Panc1 (cell line): ENCODE measurements around the gene ARID1A. TPM values are rescaled to one million over a fixed set of nuclear protein-coding genes. Genes with fewer than 3 reads are reported as not detected.

Experiments used
- ATAC-seq: fragments of 200-7000 bp; cut with Tn5 transposase; 2 replicates; pipeline ENCODE4 v1.9.1; 2020; ENCODE audit warnings: mild to moderate bottlenecking, moderate library complexity
- BruUV-seq: library from RNA; stranded (reverse); fragments of 400-500 nt; replicated peaks from 2 replicates; lab custom pipeline; 2021; lab: Mats Ljungman, UMichigan
- CTCF ChIA-PET: fragments of 300-600 bp; sonication (Branson Sonifier 250); formaldehyde crosslinking; loops from one replicate; lab custom pipeline; 2022; ENCODE audit warnings: antibody characterized with exemption; lab: Charles Lee
- POLR2A ChIA-PET: fragments of 300-600 bp; sonication (Branson Sonifier 250); formaldehyde crosslinking; loops from one replicate; lab custom pipeline; 2022; ENCODE audit warnings: antibody characterized with exemption; lab: Charles Lee
- DNase-seq: peaks from one replicate; pipeline ENCODE4 v3.0.0-alpha.2; 2010; ENCODE audit warnings: low read depth, low spot score
- H3K27ac ChIP-seq: 2 replicates; pipeline ENCODE4 v1.5.1; 2011; ENCODE audit warnings: mild to moderate bottlenecking, low read length, inconsistent platforms
- H3K27me3 ChIP-seq: fragments of 200-500 bp; sonication (Bioruptor generic); 2 replicates; pipeline ENCODE4 v1.6.0; 2014; ENCODE audit warnings: low read length, inconsistent platforms; ENCODE audit not compliant: control insufficient read depth, insufficient read depth
- H3K36me3 ChIP-seq: fragments of 200-500 bp; sonication (Bioruptor generic); 2 replicates; pipeline ENCODE4 v1.5.1; 2014; ENCODE audit warnings: inconsistent platforms, mild to moderate bottlenecking, low read length, moderate library complexity; ENCODE audit not compliant: control insufficient read depth, insufficient read depth
- H3K4me1 ChIP-seq: 2 replicates; pipeline ENCODE4 v1.5.1; 2011; ENCODE audit warnings: inconsistent platforms, mild to moderate bottlenecking, low read length, moderate library complexity; ENCODE audit not compliant: control insufficient read depth, insufficient read depth
- H3K4me3 ChIP-seq, 2 experiments: 2 replicates each; pipeline ENCODE4 v1.5.1; 2011 to 2012; ENCODE audit warnings: low read depth in 2 of 2, low read length in 2 of 2, mild to moderate bottlenecking in 2 of 2, inconsistent platforms in 1 of 2, moderate library complexity in 1 of 2
- H3K9me3 ChIP-seq: fragments of 200-500 bp; sonication (Bioruptor generic); 2 replicates; pipeline ENCODE4 v1.5.1; 2014; ENCODE audit warnings: low read depth, mild to moderate bottlenecking, inconsistent platforms, low read length, moderate library complexity; ENCODE audit not compliant: control insufficient read depth, insufficient read depth
- POLR2AphosphoS5 ChIP-seq: IDR thresholded peaks from 2 replicates; pipeline ENCODE4 v1.6.1; 2012; ENCODE audit warnings: mild to moderate bottlenecking, low read depth, low read length, moderate library complexity
- SIN3A ChIP-seq: IDR thresholded peaks from 2 replicates; pipeline ENCODE4 v1.6.1; 2012; ENCODE audit warnings: low read depth, mild to moderate bottlenecking, low read length, moderate library complexity, borderline replicate concordance; ENCODE audit not compliant: insufficient read depth
- TCF7L2 ChIP-seq: IDR thresholded peaks from 2 replicates; pipeline ENCODE4 v1.6.1; 2011; ENCODE audit warnings: mild to moderate bottlenecking, low read depth, low read length, inconsistent platforms
- in situ Hi-C: cut with HindIII; loops from 2 replicates; pipeline ENCODE4 v1.10.0; 2016; ENCODE audit warnings: low sequenced_read_pairs, low pct_unique_long_range_greater_than_20kb
- intact Hi-C: fragments of 100-400 bp; cut with micrococcal nuclease; formaldehyde crosslinking; loops from one replicate; pipeline ENCODE4 v1.10.0; 2022; ENCODE audit not compliant: unreplicated experiment
- total RNA-seq: library from RNA; stranded (reverse); gene quantifications from one replicate; pipeline ENCODE4 v1.2.1, GENCODE V29; 2021; ENCODE audit not compliant: unreplicated experiment
- TF ChIP-seq, protein P1 (sequence below): fragments of 450-650 bp; IDR thresholded peaks from 2 replicates; pipeline ENCODE4 v1.5.1; 2017; ENCODE audit warnings: mild to moderate bottlenecking
- TF ChIP-seq, protein P2 (sequence below), 2 experiments: IDR thresholded peaks; 2 replicates each; pipeline ENCODE4 v1.6.1; 2011 to 2012; ENCODE audit warnings: low read depth in 2 of 2, control low read depth in 1 of 2, low read length in 1 of 2, mild to moderate bottlenecking in 1 of 2, moderate library complexity in 1 of 2; ENCODE audit not compliant: insufficient read depth in 1 of 2

The ARID1A gene
- total RNA-seq, 1 experiment from 2014 or later, result 110 TPM

- POLR2A ChIA-PET, result no interaction called here
- no peaks in the 10 kb centered on the region for H3K9me3 ChIP-seq
- ATAC-seq, result no peak
- in situ Hi-C loops, result no loop called here
- no peak for DNase-seq
- no peak overlapping the region for H3K27ac ChIP-seq
- peaks cover 46% of the 10 kb centered on the region for H3K4me1 ChIP-seq
- 0 out of 2 replicates have a peak, but pooled peaks cover 2% of the 10 kb centered on the region for H3K36me3 ChIP-seq
- H3K27me3 ChIP-seq, result no peaks in the 10 kb centered on the region
- H3K4me3 ChIP-seq, result no peak overlapping the region
- CTCF ChIA-PET, result no interaction called here
- BruUV-seq, result no TSS peak
- TF ChIP-seq, protein P1, sequence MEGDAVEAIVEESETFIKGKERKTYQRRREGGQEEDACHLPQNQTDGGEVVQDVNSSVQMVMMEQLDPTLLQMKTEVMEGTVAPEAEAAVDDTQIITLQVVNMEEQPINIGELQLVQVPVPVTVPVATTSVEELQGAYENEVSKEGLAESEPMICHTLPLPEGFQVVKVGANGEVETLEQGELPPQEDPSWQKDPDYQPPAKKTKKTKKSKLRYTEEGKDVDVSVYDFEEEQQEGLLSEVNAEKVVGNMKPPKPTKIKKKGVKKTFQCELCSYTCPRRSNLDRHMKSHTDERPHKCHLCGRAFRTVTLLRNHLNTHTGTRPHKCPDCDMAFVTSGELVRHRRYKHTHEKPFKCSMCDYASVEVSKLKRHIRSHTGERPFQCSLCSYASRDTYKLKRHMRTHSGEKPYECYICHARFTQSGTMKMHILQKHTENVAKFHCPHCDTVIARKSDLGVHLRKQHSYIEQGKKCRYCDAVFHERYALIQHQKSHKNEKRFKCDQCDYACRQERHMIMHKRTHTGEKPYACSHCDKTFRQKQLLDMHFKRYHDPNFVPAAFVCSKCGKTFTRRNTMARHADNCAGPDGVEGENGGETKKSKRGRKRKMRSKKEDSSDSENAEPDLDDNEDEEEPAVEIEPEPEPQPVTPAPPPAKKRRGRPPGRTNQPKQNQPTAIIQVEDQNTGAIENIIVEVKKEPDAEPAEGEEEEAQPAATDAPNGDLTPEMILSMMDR, result no peak
- TF ChIP-seq, protein P2, sequence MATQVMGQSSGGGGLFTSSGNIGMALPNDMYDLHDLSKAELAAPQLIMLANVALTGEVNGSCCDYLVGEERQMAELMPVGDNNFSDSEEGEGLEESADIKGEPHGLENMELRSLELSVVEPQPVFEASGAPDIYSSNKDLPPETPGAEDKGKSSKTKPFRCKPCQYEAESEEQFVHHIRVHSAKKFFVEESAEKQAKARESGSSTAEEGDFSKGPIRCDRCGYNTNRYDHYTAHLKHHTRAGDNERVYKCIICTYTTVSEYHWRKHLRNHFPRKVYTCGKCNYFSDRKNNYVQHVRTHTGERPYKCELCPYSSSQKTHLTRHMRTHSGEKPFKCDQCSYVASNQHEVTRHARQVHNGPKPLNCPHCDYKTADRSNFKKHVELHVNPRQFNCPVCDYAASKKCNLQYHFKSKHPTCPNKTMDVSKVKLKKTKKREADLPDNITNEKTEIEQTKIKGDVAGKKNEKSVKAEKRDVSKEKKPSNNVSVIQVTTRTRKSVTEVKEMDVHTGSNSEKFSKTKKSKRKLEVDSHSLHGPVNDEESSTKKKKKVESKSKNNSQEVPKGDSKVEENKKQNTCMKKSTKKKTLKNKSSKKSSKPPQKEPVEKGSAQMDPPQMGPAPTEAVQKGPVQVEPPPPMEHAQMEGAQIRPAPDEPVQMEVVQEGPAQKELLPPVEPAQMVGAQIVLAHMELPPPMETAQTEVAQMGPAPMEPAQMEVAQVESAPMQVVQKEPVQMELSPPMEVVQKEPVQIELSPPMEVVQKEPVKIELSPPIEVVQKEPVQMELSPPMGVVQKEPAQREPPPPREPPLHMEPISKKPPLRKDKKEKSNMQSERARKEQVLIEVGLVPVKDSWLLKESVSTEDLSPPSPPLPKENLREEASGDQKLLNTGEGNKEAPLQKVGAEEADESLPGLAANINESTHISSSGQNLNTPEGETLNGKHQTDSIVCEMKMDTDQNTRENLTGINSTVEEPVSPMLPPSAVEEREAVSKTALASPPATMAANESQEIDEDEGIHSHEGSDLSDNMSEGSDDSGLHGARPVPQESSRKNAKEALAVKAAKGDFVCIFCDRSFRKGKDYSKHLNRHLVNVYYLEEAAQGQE (IDR thresholded peaks at IDR 0.05; ENCODE audit: insufficient read depth in 1 of 2, low read depth in 2 of 2, low read length in 1 of 2), result no peak
- TF ChIP-seq POLR2AphosphoS5 (no peak), TCF7L2 (no peak), SIN3A (no peak)
- intact Hi-C loops, result no loop called here
Measured at GRCh38 chr1:26711777-26712176, 16.0 kb downstream of the ARID1A start.

DNA sequence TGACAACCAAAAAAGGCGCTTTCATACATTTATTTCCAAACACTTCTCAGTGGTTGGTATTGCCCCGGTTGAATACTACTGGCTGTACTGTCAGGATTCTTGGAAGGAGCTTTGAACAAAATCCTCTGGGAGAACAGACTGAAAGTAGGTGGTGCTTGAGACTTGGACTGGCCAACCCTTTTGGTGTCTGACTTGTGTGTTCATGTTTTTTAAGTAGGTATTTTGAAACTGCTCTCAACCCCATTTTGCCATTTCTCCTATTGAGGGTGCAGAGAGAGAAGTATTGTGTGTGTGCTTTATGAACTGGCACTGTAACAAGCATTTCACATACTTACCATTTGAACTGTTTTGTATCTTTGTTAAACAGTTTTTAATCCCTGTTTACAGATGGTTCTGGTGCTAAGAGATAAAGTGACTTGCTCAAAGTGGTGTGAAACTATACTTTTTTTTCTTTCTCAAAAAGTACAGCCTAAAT is 21.2 kb downstream of the ARID1A start:
- Histone ChIP-seq H3K27ac (no peak overlapping the region), H3K36me3 (no peaks in the 10 kb centered on the region), H3K9me3 (no peaks in the 10 kb centered on the region), H3K4me3 (no peak overlapping the region), H3K27me3 (no peaks in the 10 kb centered on the region), H3K4me1 (peaks cover 61% of the 10 kb centered on the region)
- TF ChIP-seq, protein P1, result no peak
- TF ChIP-seq TCF7L2, result no peak
- TF ChIP-seq POLR2AphosphoS5, result no peak
- TF ChIP-seq SIN3A, result no peak
- TF ChIP-seq, protein P2 (IDR thresholded peaks at IDR 0.05; ENCODE audit: insufficient read depth in 1 of 2, low read depth in 2 of 2, low read length in 1 of 2), result no peak
- DNase-seq (no peak), ATAC-seq (0 out of 2 replicates have a peak, but pooled peaks have one; percentile 35)
- CTCF ChIA-PET, result no interaction called here
- intact Hi-C loops (no loop called here), in situ Hi-C loops (no loop called here)
- BruUV-seq, result no TSS peak
- POLR2A ChIA-PET, result interaction anchor here (0.6 kb wide), 2 partner anchors 8 to 1521 kb away, joined by 3 read pairs; no protein-coding TSS in a partner anchor
